ENCODE data around the gene SIT1. TPM values are rescaled to one million over a fixed set of nuclear protein-coding genes. Genes with fewer than 3 reads are reported as not detected.
A peak's percentile ranks its signal among the peaks of the same experiment; 100 is the strongest.
"Not testable (repeated sequence)": the region's sequence is repeated elsewhere in the genome, so short reads cannot be mapped to it uniquely, and the experiment has no call there.

SIT1 gene
- polyA plus RNA-seq, 3 donors, result 0.27 to 0.36 TPM; not detected in 1

DNA sequence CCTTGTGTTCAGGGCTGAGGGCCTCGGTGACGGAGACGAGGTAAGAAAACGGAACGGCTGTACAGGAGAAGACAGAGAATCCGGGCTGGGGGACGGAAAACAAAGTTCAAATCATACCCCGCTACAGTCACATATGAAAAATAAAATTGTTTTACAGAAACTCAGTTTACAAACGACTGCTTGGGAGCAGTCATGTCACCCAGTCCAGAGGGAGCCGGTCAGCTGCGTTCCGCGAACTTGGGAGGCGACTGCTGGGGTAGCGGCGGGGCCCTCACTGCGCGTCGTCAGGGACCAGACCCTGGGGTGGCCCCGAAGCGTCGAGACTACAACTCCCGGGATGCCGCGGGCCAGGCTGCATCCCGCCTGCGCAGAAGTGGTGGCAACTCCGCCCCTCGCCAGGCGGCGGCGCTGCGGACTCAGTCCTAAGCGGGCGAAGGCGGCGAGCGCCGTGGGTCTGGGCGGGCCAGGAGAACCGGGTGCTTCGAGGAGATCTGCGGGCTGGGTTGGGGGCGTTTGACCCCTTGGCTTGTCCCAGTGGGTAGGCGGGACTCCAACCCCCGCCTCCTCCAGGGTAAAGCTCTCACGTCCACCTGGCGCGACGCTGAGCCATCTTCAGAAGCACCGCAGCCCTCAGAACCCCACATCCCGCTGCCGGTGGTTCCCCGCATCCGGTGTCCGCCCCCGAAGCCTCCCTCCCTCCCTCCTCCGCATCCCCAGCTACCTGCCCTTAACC lies 4.0 kb downstream of the SIT1 start:
- peaks cover 57 to 78% of the 10 kb centered on the region in 2 donors for H3K4me1 ChIP-seq (ENCODE audit: control insufficient read depth in 1 of 2, insufficient read depth in 2 of 2, low read length in 2 of 2)
- TF ChIP-seq, protein P1, sequence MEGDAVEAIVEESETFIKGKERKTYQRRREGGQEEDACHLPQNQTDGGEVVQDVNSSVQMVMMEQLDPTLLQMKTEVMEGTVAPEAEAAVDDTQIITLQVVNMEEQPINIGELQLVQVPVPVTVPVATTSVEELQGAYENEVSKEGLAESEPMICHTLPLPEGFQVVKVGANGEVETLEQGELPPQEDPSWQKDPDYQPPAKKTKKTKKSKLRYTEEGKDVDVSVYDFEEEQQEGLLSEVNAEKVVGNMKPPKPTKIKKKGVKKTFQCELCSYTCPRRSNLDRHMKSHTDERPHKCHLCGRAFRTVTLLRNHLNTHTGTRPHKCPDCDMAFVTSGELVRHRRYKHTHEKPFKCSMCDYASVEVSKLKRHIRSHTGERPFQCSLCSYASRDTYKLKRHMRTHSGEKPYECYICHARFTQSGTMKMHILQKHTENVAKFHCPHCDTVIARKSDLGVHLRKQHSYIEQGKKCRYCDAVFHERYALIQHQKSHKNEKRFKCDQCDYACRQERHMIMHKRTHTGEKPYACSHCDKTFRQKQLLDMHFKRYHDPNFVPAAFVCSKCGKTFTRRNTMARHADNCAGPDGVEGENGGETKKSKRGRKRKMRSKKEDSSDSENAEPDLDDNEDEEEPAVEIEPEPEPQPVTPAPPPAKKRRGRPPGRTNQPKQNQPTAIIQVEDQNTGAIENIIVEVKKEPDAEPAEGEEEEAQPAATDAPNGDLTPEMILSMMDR (IDR thresholded peaks at IDR 0.05), result peak; percentile 97
- peak overlapping the region; percentile 92 to 99 for H3K4me3 Mint-ChIP-seq
- no peaks in the 10 kb centered on the region for H4K20me1 ChIP-seq (ENCODE audit: insufficient read depth, low read length)
- H3K27me3 ChIP-seq (ENCODE audit: control insufficient read depth in 2 of 2, insufficient read depth in 2 of 2, low read length in 2 of 2), result no peaks in the 10 kb centered on the region
- H3K9me3 ChIP-seq (replicated peaks in 1 of 2; ENCODE audit: control insufficient read depth in 1 of 2, insufficient read depth in 1 of 2, low read length in 2 of 2), result no peaks in the 10 kb centered on the region
- H3K9me3 Mint-ChIP-seq, result peaks cover 0 to 1% (median 0%) of the 10 kb centered on the region in 7 donors
- intact Hi-C loops (cut with micrococcal nuclease), result loop anchor here (1.0 to 10.0 kb wide), 4 partner anchors 11 to 166 kb away; partner anchors contain the start of gene SPAG8 (in 1 of the 2)
- under 1% methylated on average over 47 of the region's 58 CpGs for WGBS (ENCODE audit: insufficient coverage)
- peak overlapping the region; percentile 94 to 99 (median 98) for H3K27ac Mint-ChIP-seq
- peak; percentile 89 to 91 (median 90) for DNase-seq
- H3K79me2 ChIP-seq (ENCODE audit: insufficient read depth, low read length), result peaks cover 14% of the 10 kb centered on the region
- peaks cover 0 to 8% (median 0%) of the 10 kb centered on the region in 3 donors for H3K27me3 Mint-ChIP-seq (ENCODE audit: low read depth in 3 of 3)
- no peaks in the 10 kb centered on the region for H3K36me3 ChIP-seq (replicated peaks in 1 of 2; ENCODE audit: control insufficient read depth in 1 of 2, insufficient read depth in 2 of 2, low read length in 2 of 2)
- H3K4me3 ChIP-seq (replicated peaks in 1 of 3; ENCODE audit: low read depth in 2 of 3, low read length in 3 of 3), result peak overlapping the region; percentile 65 to 81 (median 71)
- peak overlapping the region; percentile 89 to 94 for H3K27ac ChIP-seq (ENCODE audit: low read depth in 1 of 2, low read length in 2 of 2)
- H3K36me3 Mint-ChIP-seq, result peaks cover 3% of the 10 kb centered on the region in 2 donors
- H2AFZ ChIP-seq (ENCODE audit: insufficient read depth, low read depth, low read length, poor library complexity, severe bottlenecking), result peak overlapping the region; percentile 78
- peaks cover 71% of the 10 kb centered on the region for H3K4me1 Mint-ChIP-seq
- H3K4me2 ChIP-seq (replicated peaks; ENCODE audit: extremely low read depth, low read length, poor library complexity, severe bottlenecking), result peak overlapping the region; percentile 94
- peak overlapping the region; percentile 80 for H3K9ac ChIP-seq (ENCODE audit: insufficient read depth, low read length, poor library complexity, severe bottlenecking)

DNA sequence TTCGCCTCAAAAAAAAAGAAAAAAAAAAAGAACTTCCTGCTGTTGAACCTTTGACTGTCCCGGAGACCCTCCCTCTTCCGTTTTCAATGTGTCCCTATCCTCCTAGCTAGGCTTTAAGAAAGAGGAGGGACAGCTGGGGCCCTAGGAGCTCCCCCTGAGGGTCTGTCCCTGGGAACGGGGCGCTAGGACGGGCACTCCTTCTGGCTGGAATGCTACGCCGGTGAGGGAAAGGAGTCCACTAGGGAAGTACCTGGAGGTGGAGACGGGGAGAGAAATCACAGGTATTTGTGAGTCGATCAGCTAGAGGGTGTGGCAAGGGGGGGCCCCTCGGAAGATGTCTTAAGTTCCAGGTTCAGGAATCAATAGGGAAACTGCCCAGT lies 4.6 kb downstream of the SIT1 start:
- TF ChIP-seq, protein P1 (IDR thresholded peaks at IDR 0.05), result no peak
- 0% methylated on average over 8 of the region's 11 CpGs for WGBS (ENCODE audit: insufficient coverage)
- Histone ChIP-seq H3K9ac (ENCODE audit: insufficient read depth, low read length, poor library complexity, severe bottlenecking) (peak overlapping the region; percentile 80), H3K36me3 (replicated peaks in 1 of 2; ENCODE audit: control insufficient read depth in 1 of 2, insufficient read depth in 2 of 2, low read length in 2 of 2) (no peaks in the 10 kb centered on the region), H3K4me3 (replicated peaks in 1 of 3; ENCODE audit: low read depth in 2 of 3, low read length in 3 of 3) (peak overlapping the region; percentile 65 to 81 (median 71)), H3K4me1 (ENCODE audit: control insufficient read depth in 1 of 2, insufficient read depth in 2 of 2, low read length in 2 of 2) (peaks cover 63 to 84% of the 10 kb centered on the region in 2 donors), H2AFZ (ENCODE audit: insufficient read depth, low read depth, low read length, poor library complexity, severe bottlenecking) (peak overlapping the region; percentile 78), H3K27ac (ENCODE audit: low read depth in 1 of 2, low read length in 2 of 2) (peak overlapping the region; percentile 89 to 94), H4K20me1 (ENCODE audit: insufficient read depth, low read length) (no peaks in the 10 kb centered on the region), H3K4me2 (replicated peaks; ENCODE audit: extremely low read depth, low read length, poor library complexity, severe bottlenecking) (peak overlapping the region; percentile 94), H3K9me3 (replicated peaks in 1 of 2; ENCODE audit: control insufficient read depth in 1 of 2, insufficient read depth in 1 of 2, low read length in 2 of 2) (no peaks in the 10 kb centered on the region), H3K27me3 (ENCODE audit: control insufficient read depth in 2 of 2, insufficient read depth in 2 of 2, low read length in 2 of 2) (no peaks in the 10 kb centered on the region), H3K79me2 (ENCODE audit: insufficient read depth, low read length) (peaks cover 14% of the 10 kb centered on the region)
- peaks cover 0 to 2% (median 0%) of the 10 kb centered on the region in 7 donors for H3K9me3 Mint-ChIP-seq
- DNase-seq, result peak in 2 of 3 donors; percentile 31 to 43
- intact Hi-C loops (cut with micrococcal nuclease), result loop anchor here (1.0 to 10.0 kb wide), 4 partner anchors 11 to 166 kb away; partner anchors contain the start of gene SPAG8 (in 1 of the 2)
- peaks cover 3% of the 10 kb centered on the region in 2 donors for H3K36me3 Mint-ChIP-seq
- H3K27ac Mint-ChIP-seq, result peak overlapping the region; percentile 94 to 99 (median 98)
- peaks cover 0 to 8% (median 0%) of the 10 kb centered on the region in 3 donors for H3K27me3 Mint-ChIP-seq (ENCODE audit: low read depth in 3 of 3)
- peak overlapping the region; percentile 92 to 99 for H3K4me3 Mint-ChIP-seq
- peaks cover 77% of the 10 kb centered on the region for H3K4me1 Mint-ChIP-seq

DNA sequence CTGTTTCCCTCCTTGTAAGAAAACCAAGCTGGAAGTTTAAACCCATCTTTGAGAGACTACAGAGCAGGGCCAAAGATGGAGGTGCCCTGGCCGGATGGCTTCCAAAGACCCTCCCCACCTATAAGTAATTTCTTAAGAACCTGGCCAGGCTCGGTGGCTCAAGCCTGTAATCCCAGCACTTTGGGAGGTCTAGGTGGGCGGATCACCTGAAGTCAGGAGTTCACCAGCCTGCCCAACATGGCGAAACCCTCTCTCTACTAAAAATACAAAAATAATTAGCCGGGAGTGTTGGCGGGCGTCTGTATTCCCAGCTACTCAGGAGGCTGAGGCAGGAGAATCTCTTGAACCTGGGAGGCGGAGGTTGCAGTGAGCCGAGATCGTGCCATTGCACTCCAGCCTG lies 5.0 kb downstream of the SIT1 start:
- Mint-ChIP-seq H3K4me3 (peak overlapping the region; percentile 92 to 99), H3K27ac (peak overlapping the region; percentile 94 to 99 (median 98)), H3K4me1 (peaks cover 81% of the 10 kb centered on the region)
- Histone ChIP-seq H3K79me2 (ENCODE audit: insufficient read depth, low read length) (peaks cover 14% of the 10 kb centered on the region), H2AFZ (ENCODE audit: insufficient read depth, low read depth, low read length, poor library complexity, severe bottlenecking) (peak overlapping the region; percentile 78), H3K4me3 (replicated peaks in 1 of 3; ENCODE audit: low read depth in 2 of 3, low read length in 3 of 3) (peak overlapping the region; percentile 65 to 81 (median 71)), H3K4me2 (replicated peaks; ENCODE audit: extremely low read depth, low read length, poor library complexity, severe bottlenecking) (peak overlapping the region; percentile 94), H3K4me1 (ENCODE audit: control insufficient read depth in 1 of 2, insufficient read depth in 2 of 2, low read length in 2 of 2) (peaks cover 67 to 88% of the 10 kb centered on the region in 2 donors), H3K9ac (ENCODE audit: insufficient read depth, low read length, poor library complexity, severe bottlenecking) (peak overlapping the region; percentile 80), H3K27ac (ENCODE audit: low read depth in 1 of 2, low read length in 2 of 2) (peak overlapping the region; percentile 89 to 94)
- not testable (repeated sequence) for H3K27me3 ChIP-seq (ENCODE audit: control insufficient read depth in 2 of 2, insufficient read depth in 2 of 2, low read length in 2 of 2); H3K9me3 Mint-ChIP-seq; H3K9me3 ChIP-seq (replicated peaks in 1 of 2; ENCODE audit: control insufficient read depth in 1 of 2, insufficient read depth in 1 of 2, low read length in 2 of 2); H3K36me3 Mint-ChIP-seq; H3K36me3 ChIP-seq (replicated peaks in 1 of 2; ENCODE audit: control insufficient read depth in 1 of 2, insufficient read depth in 2 of 2, low read length in 2 of 2); H4K20me1 ChIP-seq (ENCODE audit: insufficient read depth, low read length); H3K27me3 Mint-ChIP-seq (ENCODE audit: low read depth in 3 of 3); DNase-seq
- intact Hi-C loops (cut with micrococcal nuclease), result loop anchor here (1.0 to 10.0 kb wide), 4 partner anchors 12 to 167 kb away; partner anchors contain the start of gene SPAG8 (in 1 of the 2)
- WGBS (ENCODE audit: insufficient coverage), result 43% methylated on average over 7 of the region's 10 CpGs
